PC-3 (cell line): ENCODE results near the gene EFTUD2. TPM values are rescaled to one million over a fixed set of nuclear protein-coding genes. Genes with fewer than 3 reads are reported as not detected.
"Not testable (repeated sequence)": the region's sequence is repeated elsewhere in the genome, so short reads cannot be mapped to it uniquely, and the experiment has no call there.

Source experiments
- ATAC-seq: fragments of 200-7000 bp; cut with Tn5 transposase; 2 replicates; pipeline ENCODE4 v1.9.1; 2020; ENCODE audit warnings: mild to moderate bottlenecking, moderate library complexity
- BruUV-seq: library from RNA; stranded (reverse); fragments of 400-500 nt; replicated peaks from 2 replicates; lab custom pipeline; 2021; lab: Mats Ljungman, UMichigan
- CTCF ChIA-PET: fragments of 300-600 bp; sonication (Branson Sonifier 250); formaldehyde crosslinking; loops from one replicate; lab custom pipeline; 2022; ENCODE audit warnings: antibody characterized with exemption; lab: Charles Lee
- POLR2A ChIA-PET: fragments of 300-600 bp; sonication (Branson Sonifier 250); formaldehyde crosslinking; loops from one replicate; lab custom pipeline; 2022; ENCODE audit warnings: antibody characterized with exemption; ENCODE audit not compliant: unreplicated experiment; lab: Charles Lee
- DNase-seq: peaks from one replicate; pipeline ENCODE4 v3.0.0-alpha.2; 2015
- H2AFZ ChIP-seq: fragments of 300-600 bp; sonication (generic); 2 replicates; pipeline ENCODE4 v1.6.0; 2016; ENCODE audit warnings: antibody characterized with exemption, low read length
- H3F3A ChIP-seq: fragments of 300-600 bp; sonication (generic); one replicate; pipeline ENCODE4 v1.6.0; 2017; ENCODE audit warnings: antibody characterized with exemption, low read length, control low read depth, mild to moderate bottlenecking; ENCODE audit not compliant: unreplicated experiment
- H3K27ac ChIP-seq: fragments of 300-600 bp; sonication (generic); 2 replicates; pipeline ENCODE4 v1.5.1; 2016; ENCODE audit warnings: mild to moderate bottlenecking, low read length
- H3K27me3 ChIP-seq: fragments of 300-600 bp; sonication (generic); 2 replicates; pipeline ENCODE4 v1.6.1; 2016; ENCODE audit warnings: low read length, mixed read lengths
- H3K36me3 ChIP-seq: fragments of 300-600 bp; sonication (generic); 2 replicates; pipeline ENCODE4 v1.6.1; 2016; ENCODE audit warnings: low read depth, mixed run types, low read length, mixed read lengths
- H3K4me1 ChIP-seq: fragments of 300-600 bp; sonication (generic); 2 replicates; pipeline ENCODE4 v1.5.1; 2016; ENCODE audit warnings: low read length; ENCODE audit not compliant: insufficient read depth
- H3K4me2 ChIP-seq: fragments of 300-600 bp; sonication (generic); 2 replicates; pipeline ENCODE4 v1.6.0; 2016; ENCODE audit warnings: low read length
- H3K4me3 ChIP-seq: fragments of 300-600 bp; sonication (generic); 2 replicates; pipeline ENCODE4 v1.5.1; 2016; ENCODE audit warnings: mild to moderate bottlenecking, low read length, mixed read lengths
- H3K79me2 ChIP-seq: fragments of 300-600 bp; sonication (generic); 2 replicates; pipeline ENCODE4 v1.6.1; 2017; ENCODE audit warnings: low read length, mixed read lengths
- H3K9ac ChIP-seq: fragments of 300-600 bp; sonication (generic); 2 replicates; pipeline ENCODE4 v1.6.0; 2016; ENCODE audit warnings: mild to moderate bottlenecking, low read length
- H3K9me2 ChIP-seq: fragments of 300-600 bp; sonication (generic); replicated peaks from 2 replicates; pipeline ENCODE4 v1.6.1; 2016; ENCODE audit warnings: mixed run types, low read length, mixed read lengths
- H3K9me3 ChIP-seq: fragments of 300-600 bp; sonication (generic); 2 replicates; pipeline ENCODE4 v1.6.1; 2016; ENCODE audit warnings: low read length, mixed read lengths
- H4K20me1 ChIP-seq: fragments of 300-600 bp; sonication (generic); 2 replicates; pipeline ENCODE4 v1.6.1; 2016; ENCODE audit warnings: low read length, mixed read lengths
- CTCF ChIP-seq: fragments of 300-600 bp; sonication (generic); conservative IDR thresholded peaks from 2 replicates; pipeline ENCODE4 v1.5.1; 2017; ENCODE audit warnings: antibody characterized with exemption, low read depth, mild to moderate bottlenecking, low read length
- EZH2 ChIP-seq: fragments of 300-600 bp; sonication (generic); IDR thresholded peaks from one replicate; pipeline ENCODE4 v1.6.1; 2017; ENCODE audit warnings: antibody characterized with exemption, mild to moderate bottlenecking, low read length; ENCODE audit not compliant: unreplicated experiment
- EZH2phosphoT487 ChIP-seq: fragments of 300-600 bp; sonication (generic); IDR thresholded peaks from 2 replicates; pipeline ENCODE4 v1.6.1; 2018; ENCODE audit warnings: mild to moderate bottlenecking, antibody characterized with exemption, low read length, borderline replicate concordance
- intact Hi-C: fragments of 100-400 bp; cut with micrococcal nuclease; formaldehyde crosslinking; loops from 2 replicates; pipeline ENCODE4 v1.9.0; 2023
- total RNA-seq: library from RNA; depleted of rRNA; stranded (reverse); fragments of >200 nt; gene quantifications from 2 replicates; pipeline ENCODE4 v1.2.3, GENCODE V29; 2014

Gene EFTUD2
- total RNA-seq, 1 experiment from 2014 or later, result 227 TPM

- Histone ChIP-seq H3K36me3 (no peaks in the 10 kb centered on the region), H3K4me1 (peaks cover 33% of the 10 kb centered on the region), H3K4me3 (no peak overlapping the region), H3K9me2 (no peaks in the 10 kb centered on the region), H3K4me2 (no peak overlapping the region), H3K79me2 (peaks cover 79% of the 10 kb centered on the region), H3K9ac (no peak overlapping the region), H2AFZ (no peak overlapping the region), H4K20me1 (no peaks in the 10 kb centered on the region), H3F3A (no peaks in the 10 kb centered on the region), H3K27me3 (no peaks in the 10 kb centered on the region), H3K9me3 (no peaks in the 10 kb centered on the region), H3K27ac (no peak overlapping the region)
- ChIA-PET CTCF (interaction anchor here (0.9 kb wide), 1 partner anchor 51 kb away, joined by 4 read pairs; no protein-coding TSS in a partner anchor), POLR2A (interaction anchor here (0.7 kb wide), 1 partner anchor 67 kb away, joined by 5 read pairs; no protein-coding TSS in a partner anchor)
- no peak for TF ChIP-seq CTCF
- no peak for TF ChIP-seq EZH2
- no peak for TF ChIP-seq EZH2phosphoT487
- DNase-seq, result peak; percentile 52
- intact Hi-C loops, result loop anchor here (5.0 kb wide), 1 partner anchor 41 kb away; no protein-coding TSS in a partner anchor
- BruUV-seq, result no TSS peak
- ATAC-seq, result peak; percentile 55
These were observed 73.0 kb downstream of the EFTUD2 start for GRCh38 chr17:44826123-44826790.

GRCh38 chr17:44825236-44825635 is 74.0 kb downstream of the EFTUD2 start:
- H3K4me2 ChIP-seq, H3K27ac ChIP-seq: not testable (repeated sequence)

DNA sequence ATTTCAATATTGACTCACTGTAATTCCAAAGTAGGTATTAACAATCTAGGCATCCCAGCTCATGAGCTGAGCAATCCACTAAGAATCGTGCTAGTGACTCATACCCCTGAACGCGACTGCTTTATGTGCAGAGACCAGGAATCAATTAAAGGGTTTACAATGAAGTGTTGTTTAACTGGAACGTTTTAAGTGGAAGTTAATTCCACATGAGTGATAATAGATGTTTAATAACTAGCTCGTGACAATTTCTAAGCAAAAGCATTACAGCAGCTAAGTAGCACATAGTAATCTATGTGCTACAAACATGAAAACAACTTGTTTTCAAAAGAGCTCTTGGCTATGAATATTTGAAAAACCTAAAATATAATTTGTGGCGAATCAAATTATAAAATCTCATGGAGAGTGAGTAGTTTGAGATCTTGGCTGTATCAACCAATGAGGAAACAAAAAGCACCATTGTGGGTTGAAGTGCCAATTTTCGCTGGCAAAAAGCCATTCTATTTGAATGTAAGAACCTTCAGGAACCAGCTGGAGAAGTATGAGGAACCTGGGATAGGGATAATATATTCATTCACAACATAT is 78.5 kb downstream of the EFTUD2 start:
- H3K9me2 ChIP-seq, result no peaks in the 10 kb centered on the region
- POLR2A ChIA-PET, result interaction anchor here (1.3 kb wide), 1 partner anchor 26 kb away, joined by 3 read pairs; no protein-coding TSS in a partner anchor
- intact Hi-C loops, result loop anchor here (1.0 to 2.0 kb wide), 2 partner anchors 25 to 46 kb away; no protein-coding TSS in a partner anchor
- ATAC-seq (peak; percentile 100), DNase-seq (peak; percentile 95)
- H3K4me1 ChIP-seq, result peaks cover 23% of the 10 kb centered on the region
- peaks cover 70% of the 10 kb centered on the region for H3K79me2 ChIP-seq
- H2AFZ ChIP-seq, result peak overlapping the region; percentile 29
- no peaks in the 10 kb centered on the region for H3K9me3 ChIP-seq
- no peak overlapping the region for H3K9ac ChIP-seq
- H3F3A ChIP-seq, result peaks cover 5% of the 10 kb centered on the region
- no peaks in the 10 kb centered on the region for H3K36me3 ChIP-seq
- no peaks in the 10 kb centered on the region for H3K27me3 ChIP-seq
- peak overlapping the region; percentile 51 for H3K4me3 ChIP-seq
- peak overlapping the region; percentile 62 for H3K27ac ChIP-seq
- TSS peak; percentile 44 for BruUV-seq
- peak overlapping the region; percentile 73 for H3K4me2 ChIP-seq
- no peaks in the 10 kb centered on the region for H4K20me1 ChIP-seq
- CTCF ChIA-PET, result interaction anchor here (0.6 to 1.5 kb wide), 4 partner anchors 17 to 41 kb away, joined by 3 to 10 read pairs (median 6); no protein-coding TSS in a partner anchor
- no peak for TF ChIP-seq CTCF
- no peak for TF ChIP-seq EZH2
- no peak for TF ChIP-seq EZH2phosphoT487

More at GRCh38 chr17:44825236-44825635, 74.0 kb downstream of the EFTUD2 start:
- BruUV-seq, H3K9ac ChIP-seq, ATAC-seq, H4K20me1 ChIP-seq, H3K4me3 ChIP-seq, H2AFZ ChIP-seq, H3K9me2 ChIP-seq, H3K36me3 ChIP-seq, H3K9me3 ChIP-seq, CTCF ChIA-PET, DNase-seq, H3F3A ChIP-seq, H3K27me3 ChIP-seq, POLR2A ChIA-PET: not testable (repeated sequence)
- Histone ChIP-seq H3K79me2 (peaks cover 86% of the 10 kb centered on the region), H3K4me1 (peaks cover 35% of the 10 kb centered on the region)
- intact Hi-C loops, result loop anchor here (5.0 kb wide), 1 partner anchor 42 kb away; no protein-coding TSS in a partner anchor

- CTCF ChIA-PET, H3K4me2 ChIP-seq: not testable (repeated sequence)
These were observed 80.7 kb downstream of the EFTUD2 start for GRCh38 chr17:44818508-44818907.

More at GRCh38 chr17:44818508-44818907, 80.7 kb downstream of the EFTUD2 start:
- BruUV-seq, H2AFZ ChIP-seq, H3K36me3 ChIP-seq, H3K27ac ChIP-seq, H3K4me3 ChIP-seq, H3K9me2 ChIP-seq, H4K20me1 ChIP-seq, intact Hi-C loops, H3K9ac ChIP-seq, H3F3A ChIP-seq, H3K9me3 ChIP-seq, ATAC-seq, H3K27me3 ChIP-seq, DNase-seq: not testable (repeated sequence)
- POLR2A ChIA-PET, result interaction anchor here (0.7 kb wide), 1 partner anchor 141 kb away, joined by 3 read pairs; no protein-coding TSS in a partner anchor
- Histone ChIP-seq H3K4me1 (peaks cover 34% of the 10 kb centered on the region), H3K79me2 (peaks cover 63% of the 10 kb centered on the region)
